Hippocampal formation (tissue), 2 donors: ENCODE results near the gene GNG4.

Experiments used
- DNase-seq, 2 donors: peaks; one replicate each; lab custom pipeline; 2025; lab: John Stamatoyannopoulos, UW

The GNG4 gene

DNA sequence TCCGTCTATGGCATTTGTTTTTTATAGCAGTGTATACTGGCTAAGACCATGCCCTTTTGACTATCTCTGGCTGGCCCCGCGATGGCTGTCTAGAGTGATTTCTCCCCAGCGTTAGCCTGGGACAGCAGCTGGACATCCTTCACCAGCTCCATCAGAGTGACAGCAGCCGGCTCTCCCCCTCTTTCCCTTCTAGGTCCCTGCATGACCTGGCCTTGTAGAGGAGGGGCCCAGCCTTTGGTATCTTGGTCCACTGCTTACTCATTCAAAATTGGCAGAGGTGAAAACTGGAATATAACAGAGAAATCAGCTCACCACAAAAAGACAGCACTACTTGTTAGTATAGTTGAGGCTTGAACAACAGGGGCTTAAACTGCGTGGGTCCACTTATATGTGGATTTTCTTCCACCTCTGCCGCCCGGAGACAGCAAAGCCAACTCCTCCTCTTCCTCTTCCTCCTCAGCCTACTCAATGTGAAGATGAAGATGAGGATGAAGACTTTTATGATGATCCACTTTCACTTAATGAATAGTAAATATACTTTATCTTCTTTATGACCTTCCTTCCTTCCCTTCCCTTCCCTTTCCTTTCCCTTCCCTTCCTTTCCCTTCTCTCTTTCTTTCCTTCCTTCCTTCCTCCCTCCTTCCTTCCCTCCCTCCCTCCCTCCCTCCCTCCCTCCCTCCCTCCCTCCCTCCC is 116.0 kb downstream of the GNG4 start:
- no peak for DNase-seq

DNA sequence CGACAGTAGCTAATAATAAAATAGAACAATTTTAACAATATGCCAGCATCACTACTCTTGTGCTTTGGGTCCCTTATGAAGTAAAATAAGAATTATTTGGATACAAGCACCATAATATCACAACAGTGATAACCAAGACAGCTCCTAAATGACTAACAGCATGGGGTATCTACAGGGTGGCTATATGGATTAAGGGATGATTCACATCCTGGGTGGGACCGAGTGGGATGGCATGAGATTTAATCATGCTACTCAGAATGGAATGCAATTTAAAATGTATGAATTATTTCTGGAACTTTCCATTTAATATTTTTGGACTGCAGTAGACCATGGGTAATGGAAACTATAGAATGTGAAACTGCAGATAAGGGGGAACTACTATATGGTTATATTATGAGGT is 117.2 kb downstream of the GNG4 start:
- DNase-seq = no peak

DNA sequence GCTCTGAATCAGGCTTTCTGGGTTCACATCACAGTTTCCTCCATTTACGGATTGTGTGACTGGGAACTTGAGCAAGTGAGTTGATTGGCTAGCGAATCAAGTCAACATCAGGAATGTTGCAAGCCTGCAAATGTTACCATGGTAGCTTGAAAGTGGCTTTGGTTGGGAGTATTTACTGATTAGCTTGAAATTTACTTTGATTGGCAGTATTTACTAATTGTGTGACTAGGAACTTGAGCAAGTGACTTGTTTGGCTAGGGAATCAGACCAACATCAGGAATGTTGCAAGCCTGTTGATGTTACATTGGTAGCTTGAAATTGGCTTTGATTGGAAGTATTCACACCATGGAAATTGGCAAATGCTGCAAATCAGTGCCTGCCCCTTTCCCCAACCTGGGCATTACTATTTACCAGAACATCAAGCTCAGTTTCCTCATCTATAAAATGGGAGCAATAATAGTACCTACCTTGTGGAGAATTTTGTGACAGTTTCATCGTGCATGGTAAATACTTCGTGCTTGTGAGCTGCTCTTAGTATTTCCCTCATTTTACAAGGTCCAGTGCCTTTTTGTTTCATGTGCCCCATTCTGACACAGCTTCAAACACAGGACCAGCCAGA is 122.3 kb downstream of the GNG4 start:
- DNase-seq = no peak

DNA sequence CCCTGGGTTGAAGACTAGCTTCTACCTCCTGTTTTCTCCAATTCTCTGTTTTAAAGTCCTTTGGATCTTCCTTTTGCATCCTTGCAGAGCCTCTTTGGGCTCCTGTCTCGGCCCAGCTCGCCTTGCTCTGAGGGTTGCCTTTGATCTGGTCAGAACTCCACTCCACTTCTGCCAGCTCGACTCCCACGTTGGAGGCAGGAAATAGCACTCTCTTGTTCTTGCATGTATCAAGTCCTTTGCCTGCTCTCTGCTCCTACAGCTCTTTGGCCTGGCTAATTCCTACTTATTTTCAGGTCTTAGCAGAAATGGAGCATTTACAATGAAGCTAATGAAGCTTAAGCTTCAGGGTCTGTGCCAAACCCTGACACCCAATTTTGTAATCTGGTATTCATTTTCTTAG is 124.3 kb downstream of the GNG4 start:
- DNase-seq = no peak

DNA sequence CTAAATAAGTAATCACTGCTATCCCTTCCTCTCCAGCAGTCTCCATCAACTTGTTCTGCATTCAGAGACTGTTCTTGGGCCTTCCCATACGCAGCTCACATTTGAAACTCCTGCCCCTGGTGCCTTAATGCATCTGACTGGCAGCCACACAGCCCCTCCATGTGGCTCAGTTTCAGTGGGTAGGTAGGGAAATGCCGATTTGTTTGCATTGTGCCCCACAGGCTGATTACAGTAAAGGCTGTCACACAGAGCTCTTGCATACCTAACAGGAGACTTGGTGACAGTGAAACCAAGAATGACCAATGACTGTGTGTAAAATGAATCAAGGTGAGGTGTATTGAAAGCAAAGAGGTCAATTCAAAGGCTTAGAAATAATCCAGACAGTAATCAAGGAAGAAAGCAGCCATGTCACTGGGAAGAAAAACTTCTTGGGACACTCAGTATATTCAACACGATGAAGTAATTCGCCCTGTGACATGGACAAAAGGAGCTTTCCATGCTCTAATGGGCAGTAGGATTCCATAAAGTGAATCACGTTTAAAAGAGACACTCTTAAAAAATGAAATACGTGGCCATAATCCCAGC is 132.6 kb downstream of the GNG4 start:
- no peak for DNase-seq

DNA sequence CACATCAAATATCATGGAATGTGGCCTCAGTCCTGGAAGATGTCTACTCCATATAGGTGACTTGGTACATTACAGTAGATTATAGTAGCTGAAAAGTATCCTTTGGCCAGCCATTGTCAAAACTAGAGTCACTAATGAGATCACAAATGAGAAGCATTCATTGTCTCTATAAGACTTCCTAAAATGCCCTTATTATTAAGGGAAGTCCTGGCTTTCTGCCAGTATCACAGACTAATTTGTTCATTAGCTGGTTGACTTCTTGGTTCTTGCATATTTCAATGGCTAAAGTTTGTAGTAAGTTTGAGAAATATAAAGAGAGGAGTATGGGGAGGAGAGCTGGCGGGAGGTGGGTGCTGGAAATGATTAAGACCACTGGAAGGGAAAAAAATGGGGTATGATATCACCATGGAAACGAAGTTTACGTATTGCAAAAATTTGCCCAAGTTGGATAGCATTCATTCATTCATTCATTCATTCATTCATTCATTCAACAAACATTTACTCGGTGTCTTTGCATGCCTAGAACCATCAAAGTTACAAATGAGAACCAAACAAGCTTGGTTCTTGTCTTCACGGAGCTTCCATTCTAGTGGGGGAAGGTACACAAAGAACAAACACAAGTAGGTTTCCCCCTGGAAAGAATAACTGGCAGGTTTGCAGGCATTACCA is 133.6 kb downstream of the GNG4 start:
- no peak for DNase-seq

DNA sequence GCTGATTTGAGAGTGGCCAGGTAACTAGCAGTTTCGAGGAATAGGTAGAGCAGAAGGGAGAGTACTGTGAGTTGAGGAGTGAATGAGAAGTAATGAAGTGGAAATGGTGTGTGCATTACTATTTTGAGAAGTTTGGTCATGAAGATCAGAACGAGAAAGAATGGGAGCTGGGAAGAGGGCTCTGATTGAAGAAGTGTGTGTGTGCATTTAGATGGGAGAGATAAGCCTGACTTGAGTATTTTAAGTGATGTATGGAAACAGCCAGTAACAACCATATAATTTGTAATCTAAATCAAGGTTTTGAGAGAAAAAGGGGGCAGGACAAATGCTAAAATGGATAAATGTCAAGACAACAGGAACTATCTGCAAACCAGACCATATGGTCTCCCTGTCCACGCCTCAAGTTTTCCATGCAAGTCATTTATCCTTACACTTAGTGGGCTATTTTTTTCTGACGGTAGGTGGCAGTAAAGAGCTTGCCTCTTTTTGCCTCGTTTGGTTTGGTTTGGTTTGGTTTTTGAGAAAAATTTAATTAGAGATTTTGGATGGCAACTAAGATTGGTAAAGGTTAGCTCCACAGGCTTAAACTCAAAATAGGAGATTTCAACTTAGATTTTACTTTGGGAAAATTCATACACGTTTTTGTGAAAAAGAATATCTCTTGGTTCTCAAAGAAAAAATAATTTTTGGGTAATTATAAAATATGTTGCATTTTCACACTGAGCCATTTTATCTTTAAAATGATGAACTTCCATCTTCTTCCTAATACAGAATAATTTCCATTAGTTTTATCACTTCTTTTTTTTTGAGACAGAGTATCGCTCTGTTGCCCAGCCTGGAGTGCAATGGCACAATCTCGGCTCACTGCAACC is 135.9 kb downstream of the GNG4 start:
- DNase-seq = peak in 1 of 2 donors; percentile 33

DNA sequence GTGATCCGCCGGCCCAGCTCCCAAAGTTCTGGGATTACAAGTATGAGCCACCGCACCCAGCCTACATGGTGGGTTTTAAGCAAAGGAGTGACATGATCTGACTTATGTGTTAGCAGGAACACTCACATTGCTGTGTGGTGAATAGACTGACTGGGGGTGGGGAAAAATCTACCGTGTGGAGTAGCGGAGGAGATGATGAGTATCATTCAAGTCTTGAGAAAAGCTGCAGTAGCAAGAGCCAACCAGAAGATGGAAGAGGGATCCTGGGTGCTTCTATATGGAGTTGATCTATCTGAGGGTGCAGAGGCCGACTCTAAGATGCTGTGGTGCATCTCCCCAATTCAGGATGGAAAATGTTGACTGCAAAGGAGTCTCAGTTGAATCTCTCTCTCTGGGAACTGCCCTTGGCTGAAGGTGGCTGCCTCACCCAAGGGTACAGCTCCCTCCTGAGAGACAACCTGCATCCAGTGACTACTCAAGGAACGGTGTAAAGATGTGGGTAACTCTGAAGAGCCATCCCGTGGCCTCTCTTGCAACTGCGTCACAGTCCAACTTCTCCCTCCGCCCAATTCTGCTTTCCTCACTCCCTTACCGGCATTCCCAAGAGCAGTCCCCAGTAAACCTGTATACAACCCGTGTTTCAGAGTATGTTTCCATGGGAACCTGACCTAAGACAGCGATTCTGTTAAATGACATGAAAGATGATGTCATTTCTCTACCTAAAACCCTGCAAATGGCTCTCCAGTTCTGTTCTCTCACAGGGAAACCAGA is 137.9 kb downstream of the GNG4 start:
- no peak for DNase-seq

DNA sequence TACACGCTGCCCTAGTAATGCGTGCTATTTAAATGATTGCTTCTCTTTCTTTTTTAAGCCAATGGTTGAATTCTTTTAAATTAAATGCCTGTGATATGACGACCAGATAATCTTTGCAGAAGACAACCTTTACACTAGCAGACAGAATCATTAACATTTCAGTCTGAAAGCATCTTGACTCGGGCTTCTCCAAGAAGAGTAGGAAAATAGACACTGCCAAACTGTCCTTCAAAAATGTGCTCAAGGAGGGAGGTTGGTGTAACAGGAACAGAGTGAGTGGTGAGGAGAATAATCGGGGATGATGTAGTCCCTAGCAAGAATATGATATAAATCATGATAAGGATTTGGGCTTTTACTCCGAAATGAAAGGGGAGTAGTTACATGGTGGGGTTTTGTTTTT is 138.8 kb downstream of the GNG4 start:
- no peak for DNase-seq

DNA sequence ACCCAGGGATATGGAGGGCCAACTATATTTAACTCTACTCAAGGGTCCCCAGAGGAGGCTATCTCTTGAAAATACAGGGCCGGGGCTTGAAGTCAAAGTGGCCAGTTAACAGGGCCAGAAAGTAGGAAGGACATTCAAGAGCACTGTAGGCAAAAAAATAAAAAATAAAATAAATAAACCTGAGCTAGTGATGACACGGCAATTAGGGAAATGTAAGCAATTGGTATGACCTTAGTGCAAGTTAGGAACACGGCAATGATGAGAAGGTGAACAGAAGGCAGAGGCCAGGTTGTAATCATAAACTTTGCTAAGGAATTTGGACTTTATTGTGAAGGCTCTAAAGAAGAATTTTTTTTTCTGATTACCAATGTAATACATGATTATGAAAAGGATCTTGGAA is 142.0 kb downstream of the GNG4 start:
- DNase-seq = no peak

DNA sequence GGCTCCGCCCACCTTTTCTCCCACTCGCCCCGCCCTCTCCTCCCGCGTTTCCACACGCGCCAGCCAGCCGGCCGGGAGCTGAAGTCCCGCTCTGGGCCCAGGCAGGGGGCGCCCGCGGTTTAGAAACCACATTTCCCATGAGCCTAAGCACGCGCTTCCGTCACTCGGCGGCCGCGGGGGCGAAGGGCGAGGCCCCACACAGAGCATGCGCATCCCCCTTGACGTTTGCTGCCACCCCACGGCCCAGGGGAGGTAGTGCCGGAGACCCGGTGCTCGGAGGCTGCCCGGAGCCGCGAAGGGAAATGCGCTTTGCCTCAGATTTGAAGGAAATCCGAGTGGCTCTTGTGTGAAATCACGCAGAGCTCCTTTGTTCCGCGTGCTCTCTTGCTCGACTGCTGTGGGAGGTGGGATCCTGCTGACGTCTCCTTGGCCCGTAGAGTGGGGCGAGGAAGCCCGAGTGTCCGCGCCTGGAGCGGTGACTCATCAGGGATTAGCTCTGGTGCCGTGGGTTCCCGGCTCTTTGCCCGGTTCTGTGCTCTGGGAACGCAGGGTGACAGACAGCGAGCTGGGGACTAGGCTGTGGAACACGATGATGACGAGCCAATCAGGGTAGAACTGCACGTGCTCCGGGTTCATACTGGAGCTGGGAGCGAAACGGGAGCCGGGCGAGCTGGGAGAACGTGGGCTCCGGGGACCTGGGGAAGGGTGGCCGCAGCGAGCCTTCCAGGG is 144.9 kb downstream of the GNG4 start:
- DNase-seq = peak; percentile 98

DNA sequence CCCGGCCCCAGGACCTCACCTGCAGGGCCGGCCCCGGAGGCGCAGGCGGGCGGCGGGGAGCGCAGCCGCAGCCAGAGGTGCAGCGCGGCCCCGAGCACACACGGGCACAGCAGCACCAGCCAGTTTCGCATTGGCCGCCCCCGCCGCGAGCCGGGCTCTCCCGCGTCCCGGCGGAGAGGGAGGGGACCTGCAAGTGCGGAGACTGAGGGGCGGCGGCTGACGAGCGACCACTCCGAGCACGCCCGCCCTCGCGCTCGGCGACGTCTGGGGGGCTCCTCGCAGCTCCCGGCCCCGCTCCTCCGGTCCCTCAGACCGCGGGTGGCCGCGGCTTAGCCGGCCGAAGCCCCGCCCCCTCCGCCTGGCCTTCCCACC is 145.5 kb downstream of the GNG4 start, which contains the start of gene B3GALNT2:
Gene B3GALNT2 (minus strand): TSS at position 331 of the 372 bp plus-strand sequence. CDS start 200 bp downstream, at position 131.
- DNase-seq = no peak

DNA sequence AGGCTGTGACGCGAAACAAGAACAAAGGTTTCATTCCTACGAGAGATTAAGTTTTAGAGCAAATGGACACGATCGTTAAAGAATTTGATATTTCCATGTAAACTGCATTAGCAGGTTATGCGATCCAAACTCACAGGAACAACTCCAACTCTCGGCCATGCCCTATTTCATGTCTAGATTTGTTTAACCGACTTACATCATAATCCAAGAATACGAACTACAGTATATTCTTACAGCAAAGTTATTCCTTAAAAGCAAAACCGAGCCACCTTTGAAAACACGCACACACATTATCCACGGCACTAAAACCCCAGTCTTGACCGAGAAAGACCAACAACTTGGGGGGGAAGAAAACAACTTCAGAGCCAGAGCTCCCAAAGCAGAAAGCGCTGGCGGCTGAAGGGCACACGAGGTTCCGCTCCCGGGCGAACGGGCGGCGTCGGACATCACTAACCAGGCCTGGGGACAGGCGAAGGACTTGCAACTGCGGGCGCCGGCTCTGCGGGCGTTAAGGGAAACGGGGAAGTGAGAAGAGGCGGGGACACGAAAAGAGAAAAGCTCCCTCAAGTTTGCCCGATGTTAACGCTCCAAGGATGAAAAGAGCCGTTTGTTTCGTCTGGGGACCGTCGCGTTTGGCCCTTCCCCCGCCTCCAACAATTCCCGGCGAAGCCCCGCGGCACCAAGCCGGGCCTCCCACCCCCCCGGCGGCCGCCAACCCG is 146.0 kb downstream of the GNG4 start:
- DNase-seq = peak; percentile 30 to 61

DNA sequence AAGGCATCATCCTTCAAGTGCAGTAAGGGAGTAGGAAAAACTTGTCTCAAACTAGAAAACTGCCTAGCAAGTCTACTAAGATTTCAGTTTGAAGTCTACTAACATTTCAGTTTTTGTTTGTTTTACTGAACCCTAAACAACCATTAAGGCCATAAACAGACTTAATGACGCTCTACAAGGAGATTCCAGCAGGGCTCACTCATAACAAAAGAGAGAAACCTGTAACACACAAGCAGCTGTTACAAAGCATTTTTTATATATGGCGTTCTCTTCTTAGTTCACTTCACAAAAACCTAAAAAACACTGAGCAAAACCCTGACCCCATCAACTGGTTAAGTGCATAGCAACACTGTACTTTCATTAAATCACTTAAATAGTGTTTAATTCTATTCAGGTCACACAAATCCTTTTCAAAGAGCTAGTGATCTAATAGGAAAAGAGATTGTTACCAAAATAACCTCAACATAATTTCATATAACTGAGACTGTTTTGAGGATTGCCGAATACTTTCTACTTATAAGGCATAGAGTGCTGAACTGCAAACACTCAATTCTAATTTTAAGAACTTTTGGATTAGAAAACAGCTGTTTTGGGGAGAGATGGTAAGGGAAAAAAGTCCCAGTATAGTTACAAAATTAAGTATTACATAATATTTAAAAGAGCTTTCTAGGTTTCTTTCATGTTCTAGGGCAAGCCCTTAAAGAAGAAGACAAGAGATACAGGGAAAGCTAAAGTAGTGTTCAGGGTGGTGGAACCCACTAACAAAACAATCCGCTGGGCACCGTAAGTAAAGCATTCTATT is 146.8 kb downstream of the GNG4 start:
- DNase-seq = no peak

DNA sequence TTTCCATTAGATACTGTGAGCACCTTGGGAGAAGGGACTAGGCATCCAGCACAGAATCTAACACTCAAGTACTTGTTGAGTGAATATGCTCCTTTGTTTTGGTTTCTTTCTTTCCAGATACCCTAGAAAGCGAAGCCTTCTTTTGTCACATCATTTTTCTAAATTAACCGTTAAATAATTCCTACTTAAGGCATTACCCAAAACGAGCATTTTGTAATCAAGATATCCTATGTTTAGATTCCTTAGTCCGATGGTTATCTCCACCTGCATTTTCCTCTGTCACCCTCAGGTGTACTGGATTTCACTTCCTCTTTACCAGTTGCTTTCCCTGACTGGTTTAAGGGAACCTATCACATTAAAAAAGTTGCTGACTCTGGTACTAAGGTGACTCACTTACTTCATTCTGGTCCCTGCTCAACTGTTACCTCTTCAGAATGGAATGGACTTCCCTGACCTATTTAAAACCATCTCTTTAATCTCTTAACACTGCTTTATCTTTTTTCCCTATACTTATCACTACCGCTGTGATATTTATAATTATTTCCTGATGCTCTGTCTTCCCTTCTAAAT is 148.5 kb downstream of the GNG4 start:
- no peak for DNase-seq
